CMK (cell line): Measurements from ENCODE around the gene EXOSC5.

Experiments used
- DNase-seq: peaks from one replicate; pipeline ENCODE4 v3.0.0-alpha.2; 2010; ENCODE audit warnings: low read depth

EXOSC5 gene

DNA sequence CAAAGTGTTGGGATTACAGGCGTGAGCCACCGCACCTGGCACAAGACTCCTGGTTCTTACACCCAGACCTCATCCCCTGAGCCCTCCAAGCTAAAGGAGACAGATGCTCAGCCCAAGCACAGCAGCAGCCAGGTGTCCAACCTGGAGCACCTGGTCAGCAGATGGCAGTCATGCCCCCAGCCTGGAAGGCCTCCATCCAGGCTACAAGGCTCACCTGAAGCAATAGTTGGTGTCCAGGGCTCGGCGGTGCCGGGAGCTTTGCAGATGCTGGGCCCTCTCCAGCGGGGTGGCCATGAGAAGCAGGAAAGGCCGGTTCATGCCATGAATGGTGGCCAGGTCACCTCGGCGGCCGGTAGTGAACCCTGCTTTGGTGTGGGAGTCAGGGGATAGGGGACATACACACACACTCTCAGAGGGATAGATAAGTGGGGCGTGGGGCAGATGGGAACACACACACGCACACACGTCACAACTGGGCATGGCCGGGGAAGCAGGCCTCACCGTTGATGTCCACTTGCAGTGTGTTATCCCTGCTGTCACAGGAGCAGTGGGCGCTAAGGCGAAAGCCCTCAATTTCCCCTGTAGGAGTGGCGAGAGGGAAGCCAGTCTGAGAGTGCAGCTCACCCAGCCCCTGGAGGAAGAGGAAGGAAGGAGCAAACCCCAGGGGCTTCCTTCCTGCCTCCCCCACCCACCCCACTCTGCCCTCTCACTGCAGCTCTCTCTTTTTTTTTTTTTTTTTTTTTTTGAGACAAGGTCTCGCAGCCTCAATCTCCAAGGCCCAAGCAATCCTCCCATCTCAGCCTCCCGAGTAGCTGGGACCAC is 55.3 kb downstream of the EXOSC5 start:
- DNase-seq, result no peak

DNA sequence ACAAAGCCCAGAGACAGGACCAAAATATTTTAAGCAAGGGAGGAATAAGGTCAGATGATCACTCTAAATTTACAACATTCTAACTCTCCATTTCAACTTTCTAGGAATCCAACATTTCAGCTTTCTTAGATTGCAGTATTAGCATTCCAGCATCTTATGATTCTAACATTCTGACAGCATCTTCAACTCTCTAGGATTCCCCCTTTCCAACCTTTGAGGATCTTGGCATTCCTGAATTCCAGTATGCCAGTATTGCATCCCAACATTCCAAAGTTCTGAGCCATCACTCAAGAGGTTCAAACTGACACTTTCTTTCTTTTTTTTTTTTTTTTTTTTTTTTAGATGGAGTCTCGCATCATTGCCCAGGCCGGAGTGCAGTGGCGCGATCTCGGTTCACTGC is 57.2 kb downstream of the EXOSC5 start:
- no peak for DNase-seq
